ENCODE results near the gene GTF3C1. TPM values are rescaled to one million over a fixed set of nuclear protein-coding genes. Genes with fewer than 3 reads are reported as not detected.
A peak's percentile ranks its signal among the peaks of the same experiment; 100 is the strongest.
"Not testable (repeated sequence)": the region's sequence is repeated elsewhere in the genome, so short reads cannot be mapped to it uniquely, and the experiment has no call there.

GTF3C1 gene
- total RNA-seq, 2 donors from 2014 or later, result 45.8 to 48.8 TPM

DNA sequence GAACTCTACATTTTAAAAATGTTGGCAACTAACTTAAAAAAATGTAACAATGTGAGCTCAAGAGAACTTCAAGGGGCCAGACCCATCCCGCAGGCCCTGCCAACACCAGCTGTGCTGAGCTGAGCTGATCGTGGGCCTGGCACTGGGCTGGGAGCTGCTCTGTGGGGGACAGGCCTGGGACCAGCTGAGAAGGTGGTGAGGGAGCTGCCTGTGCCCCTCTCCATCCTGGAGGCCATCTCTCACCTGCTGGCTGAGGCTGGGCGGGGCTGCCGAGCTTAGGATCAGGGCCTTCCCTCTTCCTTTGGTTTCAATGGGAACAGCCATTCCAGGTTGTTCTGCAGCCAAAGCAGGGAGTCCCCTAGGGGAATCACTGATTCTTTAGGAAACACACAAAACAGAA is 89.5 kb downstream of the GTF3C1 start:
- ATAC-seq (no peak), DNase-seq (no peak)
- intact Hi-C loops (cut with DNase I, micrococcal nuclease), result no loop called here

DNA sequence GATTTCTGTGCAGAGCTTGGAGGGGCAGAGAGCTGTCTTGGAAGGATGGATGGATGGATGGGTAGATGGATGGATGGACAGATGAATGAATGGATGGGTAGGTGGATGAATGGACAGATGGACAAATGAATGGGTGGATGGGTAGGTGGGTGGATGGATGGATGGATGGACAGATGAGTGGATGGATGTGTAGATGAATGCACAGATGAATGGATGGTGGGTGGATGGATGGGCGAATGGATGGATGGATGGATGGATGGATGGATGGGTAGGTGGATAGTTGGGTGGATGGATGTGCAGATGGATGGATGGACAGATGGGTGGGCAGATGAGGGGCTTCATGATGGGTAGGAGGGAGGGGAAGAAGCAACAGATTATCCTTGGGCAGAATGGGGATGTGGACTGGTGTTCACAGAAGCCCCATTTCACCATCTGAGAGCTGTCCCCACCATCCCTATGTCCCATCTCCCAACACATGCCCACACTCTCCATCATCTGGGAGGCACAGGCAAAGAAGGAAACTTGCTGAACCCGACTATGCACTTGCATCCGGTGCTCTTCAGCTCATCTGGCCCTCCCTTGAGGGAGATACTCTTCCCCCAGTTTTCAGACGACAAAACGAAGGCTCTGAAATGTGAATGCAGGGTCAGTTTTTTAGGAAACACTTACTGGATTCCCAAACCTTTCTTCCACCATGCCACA is 90.6 kb downstream of the GTF3C1 start:
- DNase-seq (no peak), ATAC-seq (no peak)
- intact Hi-C loops (cut with DNase I, micrococcal nuclease), result loop anchor here in 1 of 2 donors (5.0 kb wide), 1 partner anchor 227 kb away; no protein-coding TSS in a partner anchor

DNA sequence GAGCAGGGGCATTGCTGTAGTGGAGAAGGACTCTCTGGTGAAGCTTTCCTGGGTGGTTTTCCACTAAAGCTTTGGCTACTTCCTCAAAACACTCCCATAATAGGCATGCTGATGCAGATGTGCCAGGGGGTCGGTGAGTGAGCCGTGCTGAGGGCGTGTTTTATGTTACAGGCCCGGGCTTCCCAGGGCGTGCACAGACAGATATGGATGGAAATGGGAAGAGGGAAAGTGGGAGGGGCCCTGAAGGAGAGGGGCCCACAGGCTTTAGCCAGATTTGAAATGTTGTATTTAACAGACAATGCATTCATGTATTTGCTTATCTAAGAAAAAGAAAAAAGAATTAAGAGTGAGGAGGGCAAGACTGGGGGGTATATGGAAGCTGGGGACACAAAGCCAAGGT is 91.5 kb downstream of the GTF3C1 start:
- no peak for DNase-seq
- ATAC-seq, result no peak
- intact Hi-C loops (cut with DNase I, micrococcal nuclease), result loop anchor here in 1 of 2 donors (5.0 kb wide), 1 partner anchor 226 kb away; no protein-coding TSS in a partner anchor

DNA sequence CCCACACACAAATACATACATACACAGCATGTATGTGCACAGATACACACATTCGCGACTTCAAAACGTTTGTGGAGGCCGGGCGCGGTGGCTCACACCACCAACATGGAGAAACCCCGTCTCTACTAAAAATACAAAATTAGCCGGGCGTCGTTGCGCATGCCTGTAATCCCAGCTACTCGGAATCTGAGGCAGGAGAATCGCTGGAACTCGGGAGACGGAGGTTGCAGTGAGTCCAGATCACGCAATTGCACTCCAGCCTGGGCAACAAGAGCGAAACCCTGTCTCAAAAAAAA is 92.2 kb downstream of the GTF3C1 start:
- not testable (repeated sequence) for ATAC-seq, DNase-seq
- intact Hi-C loops (cut with DNase I, micrococcal nuclease), result loop anchor here in 1 of 2 donors (5.0 kb wide), 1 partner anchor 225 kb away; no protein-coding TSS in a partner anchor

DNA sequence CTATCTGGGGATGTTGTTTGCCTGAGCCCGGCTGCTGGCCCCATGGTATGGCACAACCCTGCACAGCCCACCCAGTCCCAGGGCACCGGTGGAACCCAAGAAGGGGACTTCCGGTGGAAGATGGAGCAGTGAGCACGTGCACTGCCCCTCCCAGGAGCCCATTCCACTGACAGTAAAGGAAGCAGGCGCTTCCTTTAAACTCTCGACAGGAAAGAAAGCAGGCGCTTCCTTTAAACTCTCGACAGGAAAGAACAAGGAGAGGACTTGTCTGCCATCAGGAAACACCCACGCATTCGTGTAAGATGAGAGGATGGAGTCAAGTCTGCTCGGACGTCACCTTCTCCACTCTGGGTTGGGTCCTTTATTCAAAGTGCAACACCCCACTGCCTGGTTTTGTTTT is 94.0 kb downstream of the GTF3C1 start:
- intact Hi-C loops (cut with DNase I, micrococcal nuclease), result loop anchor here in 1 of 2 donors (5.0 kb wide), 1 partner anchor 223 kb away; no protein-coding TSS in a partner anchor
- ATAC-seq (no peak), DNase-seq (no peak)

DNA sequence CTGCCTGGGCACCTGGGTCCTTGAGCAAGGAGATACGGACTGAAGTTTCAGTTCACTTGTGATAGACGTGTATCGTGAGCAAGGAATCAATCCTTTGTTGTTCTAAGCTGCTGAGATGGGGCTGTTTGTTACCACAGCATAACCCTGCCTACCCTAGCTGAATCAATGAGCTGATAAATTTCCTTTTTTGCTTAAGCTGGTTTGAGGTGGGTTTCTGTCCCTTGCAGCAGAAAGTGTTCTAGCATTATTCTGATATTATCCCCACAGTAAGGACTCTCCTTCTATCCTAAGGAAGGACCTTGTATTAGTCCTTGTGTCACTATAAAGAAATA is 96.3 kb downstream of the GTF3C1 start:
- no peak for ATAC-seq
- intact Hi-C loops (cut with DNase I, micrococcal nuclease), result no loop called here

DNA sequence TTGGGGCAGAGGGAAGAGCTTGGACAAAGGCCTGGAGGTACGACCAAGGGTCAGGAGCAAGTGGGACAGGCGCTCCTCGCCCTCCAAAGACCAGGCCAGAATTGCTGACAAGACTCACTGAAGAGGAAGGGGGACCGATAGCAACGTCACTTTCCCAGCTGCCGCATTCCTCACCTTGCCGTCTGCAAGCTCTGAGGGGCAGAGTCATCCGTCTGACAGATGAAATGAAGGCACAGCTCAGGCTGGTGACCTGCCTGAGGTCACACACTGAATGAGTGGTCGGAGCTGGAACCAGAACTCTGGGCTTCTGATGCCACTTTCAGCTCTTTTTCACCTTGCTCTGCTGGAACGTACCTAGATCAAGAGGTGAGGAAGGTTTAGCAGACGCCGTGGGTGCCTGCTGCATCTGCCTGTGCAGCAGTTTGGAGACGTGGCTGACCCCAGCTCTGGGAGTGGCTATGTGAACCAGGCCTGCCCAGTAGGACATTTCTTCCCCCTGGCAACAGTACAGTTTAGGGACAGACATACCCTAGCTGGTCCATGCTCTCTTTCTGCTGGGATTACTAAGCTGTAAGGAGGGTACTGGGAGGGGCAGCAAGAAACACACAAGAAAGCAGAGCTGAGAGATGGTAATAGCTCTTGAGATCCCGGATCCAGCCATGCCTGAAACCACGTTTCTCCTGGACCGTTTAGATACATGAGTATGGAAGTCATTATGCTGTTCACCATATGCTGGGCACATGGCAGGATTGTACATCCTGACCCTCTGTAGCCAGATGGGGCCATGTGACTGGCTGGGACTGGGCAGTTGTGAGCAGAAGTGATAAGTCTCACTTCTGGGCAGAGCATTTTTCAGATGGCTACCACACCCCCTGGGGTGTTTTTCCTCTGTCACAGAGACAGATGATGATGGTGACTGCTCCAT is 96.9 kb downstream of the GTF3C1 start:
- no peak for ATAC-seq
- intact Hi-C loops (cut with DNase I, micrococcal nuclease), result no loop called here
- DNase-seq, result no peak

More for the DNA sequence above, 96.3 kb downstream of the GTF3C1 start:
- DNase-seq, result no peak

DNA sequence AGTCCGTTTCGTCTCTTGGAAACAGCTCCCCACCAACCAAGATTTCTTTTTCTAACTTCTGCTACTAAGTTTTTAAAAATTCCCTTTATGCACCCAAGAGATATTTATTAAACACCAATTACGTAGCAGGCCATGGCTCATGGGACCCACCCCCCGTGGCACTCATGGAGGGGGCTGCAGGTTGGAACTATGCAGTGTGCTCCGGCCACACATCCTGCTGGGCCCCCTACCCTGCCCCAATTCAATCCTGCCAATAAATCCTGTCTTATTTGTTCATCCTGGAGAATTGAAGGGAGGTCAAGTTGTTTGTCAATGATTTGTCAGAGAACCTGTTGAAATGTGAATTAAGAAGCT is 99.5 kb downstream of the GTF3C1 start:
- intact Hi-C loops (cut with DNase I, micrococcal nuclease), result no loop called here
- ATAC-seq (no peak), DNase-seq (no peak)

DNA sequence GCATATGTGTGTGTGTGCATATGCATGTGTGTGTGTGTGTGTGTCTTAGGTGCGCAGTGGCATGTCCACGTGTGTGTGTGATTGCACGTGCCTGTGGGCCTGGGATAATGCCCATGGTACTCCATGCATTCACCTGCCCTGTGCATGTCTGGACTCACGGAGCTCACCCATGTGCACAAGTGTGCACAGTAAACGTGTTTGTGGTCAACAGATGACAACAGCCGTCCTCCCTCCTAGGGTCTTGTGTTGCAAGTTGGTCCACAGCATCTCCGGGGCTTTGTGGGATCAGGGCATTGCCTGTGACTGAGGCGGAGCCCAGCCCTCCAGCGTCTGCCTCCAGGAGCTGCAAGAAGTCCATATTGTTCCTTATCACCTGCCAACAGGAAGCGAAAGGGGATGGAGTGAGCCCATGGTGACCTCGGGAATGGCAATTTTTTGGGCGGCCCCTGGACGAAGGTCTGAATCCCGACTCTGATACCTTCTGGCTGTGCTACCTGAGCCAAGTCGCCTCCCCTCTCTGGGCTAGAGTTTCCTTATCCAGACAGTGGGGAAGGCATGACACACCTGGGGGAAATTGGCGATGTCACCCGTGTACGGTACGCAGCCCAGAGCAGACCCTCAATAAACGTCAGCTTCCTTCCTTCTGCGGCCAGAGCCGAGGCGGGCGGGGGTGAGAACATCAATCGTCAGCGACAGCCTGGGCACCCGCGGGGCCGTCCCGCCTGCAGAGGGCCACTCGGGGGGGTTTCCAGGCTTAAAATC is 100.1 kb downstream of the GTF3C1 start:
- DNase-seq (peak in 1 of 2 donors; percentile 36), ATAC-seq (peak; percentile 30)
- intact Hi-C loops (cut with DNase I, micrococcal nuclease), result no loop called here

DNA sequence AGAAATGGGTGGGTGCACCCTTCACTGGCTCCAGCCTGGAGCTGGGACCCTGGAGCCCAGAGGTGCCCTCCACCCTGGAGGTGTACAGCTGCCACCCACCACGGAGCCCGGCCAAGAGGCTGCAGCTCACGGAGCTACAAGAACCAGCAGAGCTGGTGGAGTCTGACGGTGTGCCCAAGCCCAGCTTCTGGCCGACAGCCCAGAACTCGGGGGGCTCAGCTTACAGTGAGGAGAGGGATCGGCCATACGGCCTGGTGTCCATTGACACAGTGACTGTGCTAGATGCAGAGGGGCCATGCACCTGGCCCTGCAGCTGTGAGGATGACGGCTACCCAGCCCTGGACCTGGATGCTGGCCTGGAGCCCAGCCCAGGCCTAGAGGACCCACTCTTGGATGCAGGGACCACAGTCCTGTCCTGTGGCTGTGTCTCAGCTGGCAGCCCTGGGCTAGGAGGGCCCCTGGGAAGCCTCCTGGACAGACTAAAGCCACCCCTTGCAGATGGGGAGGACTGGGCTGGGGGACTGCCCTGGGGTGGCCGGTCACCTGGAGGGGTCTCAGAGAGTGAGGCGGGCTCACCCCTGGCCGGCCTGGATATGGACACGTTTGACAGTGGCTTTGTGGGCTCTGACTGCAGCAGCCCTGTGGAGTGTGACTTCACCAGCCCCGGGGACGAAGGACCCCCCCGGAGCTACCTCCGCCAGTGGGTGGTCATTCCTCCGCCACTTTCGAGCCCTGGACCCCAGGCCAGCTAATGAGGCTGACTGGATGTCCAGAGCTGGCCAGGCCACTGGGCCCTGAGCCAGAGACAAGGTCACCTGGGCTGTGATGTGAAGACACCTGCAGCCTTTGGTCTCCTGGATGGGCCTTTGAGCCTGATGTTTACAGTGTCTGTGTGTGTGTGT is 100.9 kb downstream of the GTF3C1 start:
- DNase-seq (no peak), ATAC-seq (no peak)
- intact Hi-C loops (cut with DNase I, micrococcal nuclease), result no loop called here

DNA sequence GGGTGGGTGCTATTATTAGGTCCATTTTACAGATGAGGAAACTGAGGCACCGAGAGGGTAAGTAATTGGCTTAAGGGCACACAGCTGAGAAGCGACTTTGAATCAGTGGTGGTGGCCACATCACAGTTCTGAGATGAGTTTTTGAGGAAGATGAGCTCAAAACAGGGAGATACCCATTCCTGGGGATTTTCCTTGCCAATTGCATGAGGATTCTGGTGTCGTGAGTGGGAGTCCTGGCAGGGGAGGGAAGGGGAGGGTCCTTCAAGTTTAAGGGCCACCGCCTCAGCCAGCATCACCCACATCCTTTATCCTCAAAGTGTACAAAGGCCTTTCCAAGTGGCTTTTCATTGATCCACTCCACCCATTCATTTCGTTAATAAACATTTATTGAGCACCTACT is 102.4 kb downstream of the GTF3C1 start:
- intact Hi-C loops (cut with DNase I, micrococcal nuclease), result no loop called here
- no peak for DNase-seq
- ATAC-seq, result no peak

DNA sequence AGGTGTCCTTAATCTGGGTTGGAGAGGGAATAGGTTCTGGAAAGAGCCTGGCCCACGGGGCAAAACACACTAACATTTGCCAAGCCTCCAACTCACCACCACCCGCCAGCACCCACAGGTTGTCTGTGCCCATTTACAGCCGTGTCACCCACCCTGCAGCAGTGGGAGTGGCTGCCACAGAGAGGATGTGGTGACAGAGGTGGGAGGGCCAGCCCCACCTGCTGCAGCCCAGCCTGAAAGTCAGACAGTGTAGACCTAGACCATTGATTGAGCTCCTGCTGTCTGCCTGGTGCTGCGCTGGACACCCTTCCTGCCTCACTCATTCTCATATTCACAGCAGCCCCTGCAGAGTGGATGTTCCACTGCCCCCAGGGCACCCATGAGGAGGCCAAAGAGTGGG is 103.0 kb downstream of the GTF3C1 start:
- intact Hi-C loops (cut with DNase I, micrococcal nuclease), result no loop called here
- no peak for DNase-seq
- ATAC-seq, result peak; percentile 27

DNA sequence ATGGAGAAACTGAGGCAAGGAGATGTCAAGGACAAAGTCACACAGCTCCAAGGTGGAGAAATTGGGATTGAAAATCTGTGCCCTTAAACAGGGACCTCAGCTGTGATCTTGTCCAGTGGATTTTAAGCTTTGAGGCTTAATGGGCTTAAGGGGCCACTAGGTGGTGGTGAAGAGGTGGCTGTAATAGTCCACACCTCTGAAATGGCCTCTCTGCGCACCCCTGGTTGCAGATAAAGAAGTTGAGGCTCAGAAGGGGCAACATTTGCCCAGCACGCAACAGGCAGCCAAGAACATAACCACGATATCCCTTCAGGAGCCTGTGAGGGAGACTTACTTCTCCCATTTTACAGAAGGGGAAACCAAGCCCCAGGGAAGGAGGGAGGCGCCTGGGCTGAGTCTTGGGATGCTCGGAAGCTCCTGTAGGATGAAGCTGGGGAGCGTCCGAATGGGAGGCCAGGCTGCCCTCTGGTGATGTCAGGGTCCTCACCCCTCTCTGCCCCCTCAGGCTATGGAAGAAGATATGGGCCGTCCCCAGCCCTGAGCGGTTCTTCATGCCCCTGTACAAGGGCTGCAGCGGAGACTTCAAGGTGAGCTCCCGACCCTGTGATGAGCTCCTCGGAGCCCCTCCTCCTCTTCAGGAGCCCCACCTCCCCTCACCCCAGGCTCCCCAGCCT is 104.1 kb downstream of the GTF3C1 start:
- DNase-seq (no peak), ATAC-seq (no peak)
- intact Hi-C loops (cut with DNase I, micrococcal nuclease), result no loop called here

DNA sequence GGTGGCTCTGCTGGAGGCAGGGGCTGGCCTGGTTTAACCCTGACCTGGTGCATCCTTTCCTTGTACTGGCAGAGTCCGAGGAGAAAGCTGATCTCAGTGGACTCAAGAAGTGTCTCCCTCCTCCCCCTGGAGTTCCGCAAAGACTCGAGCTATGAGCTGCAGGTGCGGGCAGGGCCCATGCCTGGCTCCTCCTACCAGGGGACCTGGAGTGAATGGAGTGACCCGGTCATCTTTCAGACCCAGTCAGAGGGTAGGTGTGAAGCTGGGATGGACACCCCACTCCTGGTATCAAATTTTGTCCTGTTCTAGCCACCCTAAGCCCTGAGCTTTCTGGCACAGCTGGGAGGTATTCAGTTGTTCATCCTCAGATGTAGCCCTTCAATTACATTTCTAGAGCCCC is 105.2 kb downstream of the GTF3C1 start:
- ATAC-seq (no peak), DNase-seq (no peak)
- intact Hi-C loops (cut with DNase I, micrococcal nuclease), result no loop called here

DNA sequence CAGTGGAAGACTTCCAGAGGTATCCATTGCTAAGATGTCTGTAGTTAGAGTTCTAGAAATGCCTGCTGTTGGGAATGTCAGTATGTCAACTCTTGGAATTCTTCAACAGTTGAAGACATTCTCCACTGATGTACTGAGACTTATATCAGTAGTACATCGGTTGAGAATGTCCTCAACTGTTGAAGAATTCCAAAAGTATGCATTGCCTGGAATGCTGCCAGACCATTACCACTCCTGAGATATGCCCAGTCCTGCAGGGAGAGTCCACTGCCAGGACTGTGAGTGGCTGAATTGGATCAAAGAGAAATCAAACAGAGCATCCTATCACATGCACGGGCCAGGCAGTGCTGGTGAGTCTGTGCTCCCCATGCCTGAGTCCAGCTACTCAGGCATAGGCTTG is 105.7 kb downstream of the GTF3C1 start:
- ATAC-seq (no peak), DNase-seq (no peak)
- intact Hi-C loops (cut with DNase I, micrococcal nuclease), result no loop called here

DNA sequence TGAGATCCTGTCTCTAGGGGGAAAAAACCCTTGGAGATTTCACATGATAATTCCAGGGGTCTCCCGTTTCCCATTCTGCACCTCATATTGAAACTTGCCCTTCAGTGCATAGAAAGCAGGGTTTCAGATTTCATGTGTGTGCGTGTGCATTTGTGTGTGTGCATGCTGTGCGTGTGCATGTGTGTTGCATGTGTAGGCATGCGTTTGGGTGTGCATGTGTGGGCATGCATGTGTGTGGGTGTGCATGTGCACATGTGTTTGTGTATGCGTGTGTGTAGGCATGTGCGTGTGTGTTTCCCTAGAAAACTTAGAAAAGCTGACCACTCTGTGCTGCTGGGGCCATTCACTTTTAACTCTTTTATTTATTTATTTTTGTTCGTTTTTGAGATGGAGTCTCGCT is 107.7 kb downstream of the GTF3C1 start:
- no peak for DNase-seq
- ATAC-seq, result no peak
- intact Hi-C loops (cut with DNase I, micrococcal nuclease), result no loop called here

DNA sequence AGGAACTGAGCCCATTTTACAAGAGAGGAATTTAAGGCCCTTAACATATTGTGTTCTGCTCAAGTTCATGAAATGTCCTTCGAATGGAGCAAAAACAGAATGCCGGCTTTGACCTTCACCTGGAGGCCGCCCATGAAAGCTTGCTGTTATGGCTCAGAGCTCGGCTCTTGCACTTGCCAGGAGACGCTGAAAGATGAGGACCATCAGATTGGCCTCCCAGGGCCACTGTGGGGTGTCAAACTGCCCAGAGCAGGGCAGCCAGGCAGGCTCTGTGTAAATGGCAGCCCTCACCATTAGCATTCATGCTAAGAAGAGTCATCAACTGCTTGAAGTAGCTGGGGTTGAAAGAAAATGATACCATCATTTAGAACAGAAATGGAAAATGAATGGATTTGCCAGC is 108.4 kb downstream of the GTF3C1 start:
- ATAC-seq (no peak), DNase-seq (no peak)
- intact Hi-C loops (cut with DNase I, micrococcal nuclease), result no loop called here

Data from left colon (tissue), 2 donors.